Neutrophil (primary cell): ENCODE measurements around the gene CEBPG.

ENCODE experiments used
- H3K27ac ChIP-seq: fragments of 200-600 bp; sonication (generic); 2 replicates; pipeline ENCODE4 v1.5.1; 2016; ENCODE audit warnings: mild to moderate bottlenecking, moderate library complexity
- H3K27me3 ChIP-seq: fragments of 200-600 bp; sonication (generic); 2 replicates; pipeline ENCODE4 v1.6.0; 2016; ENCODE audit warnings: mild to moderate bottlenecking
- H3K36me3 ChIP-seq: fragments of 200-600 bp; sonication (generic); 2 replicates; pipeline ENCODE4 v1.5.1; 2017
- H3K4me1 ChIP-seq, 2 experiments: fragments of 200-600 bp in 1 of 2; sonication (generic) in 1 of 2; 1 replicate in 1 of 2; 2 replicates in 1 of 2; pipeline versions ENCODE4 v1.5.1 to v1.6.1; 2013 to 2016; ENCODE audit warnings: low read depth in 1 of 2, low read length in 1 of 2, mild to moderate bottlenecking in 1 of 2, moderate library complexity in 1 of 2; ENCODE audit not compliant: control insufficient read depth in 1 of 2, insufficient read depth in 1 of 2
- H3K4me3 ChIP-seq, 2 experiments: fragments of 200-600 bp in 1 of 2; sonication (generic) in 1 of 2; 1 replicate in 1 of 2; 2 replicates in 1 of 2; pipeline ENCODE4 v1.5.1; 2013 to 2016; ENCODE audit warnings: low read depth in 1 of 2, low read length in 1 of 2, mild to moderate bottlenecking in 1 of 2, moderate library complexity in 1 of 2
- H3K9me3 ChIP-seq: fragments of 200-600 bp; sonication (generic); 2 replicates; pipeline ENCODE4 v1.5.1; 2016
- CTCF ChIP-seq: fragments of 200-600 bp; sonication (generic); IDR thresholded peaks from 2 replicates; pipeline ENCODE4 v1.5.1; 2016; ENCODE audit warnings: antibody characterized with exemption

The CEBPG gene

DNA sequence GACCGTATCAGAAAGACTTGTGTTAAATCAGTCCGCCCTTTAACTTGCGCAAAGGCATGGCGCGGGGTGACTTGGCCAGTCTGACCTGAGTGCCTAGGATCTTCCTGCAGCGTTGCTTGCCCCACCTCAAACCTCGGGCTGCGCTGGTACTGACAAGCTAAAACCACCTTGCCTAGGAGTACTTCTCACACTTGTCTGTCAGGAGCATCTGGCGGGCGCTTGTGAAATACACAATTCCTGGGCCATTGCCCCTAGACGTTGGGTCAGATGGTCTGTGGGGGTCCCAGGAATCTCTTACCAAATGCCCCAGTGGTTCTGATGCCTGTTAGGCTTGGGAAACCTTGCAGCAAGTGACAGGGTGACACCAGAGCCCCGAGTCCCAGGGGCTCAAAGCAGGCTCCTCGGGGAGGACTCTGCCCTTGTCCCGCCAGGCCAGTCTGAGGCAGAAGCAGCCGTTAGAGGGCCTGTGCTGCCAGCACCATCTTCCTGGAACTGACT lies 12.9 kb downstream of the CEBPG start:
- peaks cover 10 to 15% of the 10 kb centered on the region in 2 experiments for H3K4me1 ChIP-seq
- no peaks in the 10 kb centered on the region for H3K27me3 ChIP-seq
- no peak overlapping the region for H3K4me3 ChIP-seq
- H3K9me3 ChIP-seq: no peaks in the 10 kb centered on the region
- no peaks in the 10 kb centered on the region for H3K36me3 ChIP-seq
- no peak overlapping the region for H3K27ac ChIP-seq
- no peak for TF ChIP-seq CTCF

GRCh38 chr19:33387351-33388230 lies 14.1 kb downstream of the CEBPG start:
- no peaks in the 10 kb centered on the region for H3K36me3 ChIP-seq
- peaks cover 10 to 15% of the 10 kb centered on the region in 2 experiments for H3K4me1 ChIP-seq
- TF ChIP-seq CTCF: no peak
- no peak overlapping the region for H3K27ac ChIP-seq
- no peaks in the 10 kb centered on the region for H3K9me3 ChIP-seq
- H3K27me3 ChIP-seq: no peaks in the 10 kb centered on the region
- no peak overlapping the region for H3K4me3 ChIP-seq

DNA sequence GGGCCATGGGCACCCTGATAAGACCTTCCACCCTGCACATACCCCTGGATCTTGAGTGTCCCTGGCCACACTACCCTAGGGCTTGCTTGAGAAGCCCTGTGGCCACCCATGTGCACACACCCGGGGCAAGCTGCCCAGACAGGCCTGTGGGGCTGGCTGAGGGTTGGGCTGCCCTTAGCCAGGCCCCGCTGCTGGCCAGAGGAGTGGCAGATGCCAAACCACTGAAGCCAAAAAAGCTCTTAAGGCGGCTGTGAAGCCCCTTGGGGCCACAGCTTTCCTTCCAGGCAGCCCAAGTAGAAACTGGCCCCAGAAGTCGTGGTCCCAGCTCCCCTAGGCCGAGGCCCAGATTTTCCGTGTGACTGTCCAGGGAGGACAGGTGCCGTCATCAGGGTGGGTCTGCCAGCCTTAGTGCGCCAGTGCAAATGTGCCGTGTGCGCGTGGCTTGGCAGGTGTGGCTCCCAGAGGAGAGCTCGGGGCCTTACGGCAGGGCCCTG lies 14.8 kb downstream of the CEBPG start:
- no peaks in the 10 kb centered on the region for H3K9me3 ChIP-seq
- no peak for TF ChIP-seq CTCF
- no peak overlapping the region for H3K27ac ChIP-seq
- no peak overlapping the region for H3K4me3 ChIP-seq
- no peaks in the 10 kb centered on the region for H3K36me3 ChIP-seq
- peaks cover 10 to 15% of the 10 kb centered on the region in 2 experiments for H3K4me1 ChIP-seq
- H3K27me3 ChIP-seq: no peaks in the 10 kb centered on the region

- Histone ChIP-seq H3K27me3 (no peaks in the 10 kb centered on the region), H3K4me3 (no peak overlapping the region), H3K27ac (no peak overlapping the region), H3K36me3 (no peaks in the 10 kb centered on the region), H3K9me3 (no peaks in the 10 kb centered on the region), H3K4me1 (peaks cover 16 to 21% of the 10 kb centered on the region in 2 experiments)
- TF ChIP-seq CTCF: no peak
Observed at GRCh38 chr19:33388725-33389420, 15.4 kb downstream of the CEBPG start.

- Histone ChIP-seq H3K36me3 (no peaks in the 10 kb centered on the region), H3K4me1 (peaks cover 23 to 28% of the 10 kb centered on the region in 2 experiments), H3K9me3 (no peaks in the 10 kb centered on the region), H3K27me3 (no peaks in the 10 kb centered on the region), H3K4me3 (no peak overlapping the region), H3K27ac (no peak overlapping the region)
- no peak for TF ChIP-seq CTCF
Observed at GRCh38 chr19:33389421-33390100, 16.1 kb downstream of the CEBPG start.
